Testis (tissue), 2 donors: Measurements from ENCODE around the gene GAB2.

Experiments
- CTCF ChIP-seq, 3 experiments: fragments of 450-650 bp in 2 of 3; fragments of 200-600 bp in 1 of 3; sonication (generic) in 1 of 3; IDR thresholded peaks; one replicate each; pipeline ENCODE4 v1.5.1; 2016 to 2019; ENCODE audit warnings: antibody characterized with exemption in 3 of 3, mild to moderate bottlenecking in 2 of 3, moderate library complexity in 1 of 3
- POLR2A ChIP-seq: fragments of 450-650 bp; IDR thresholded peaks from one replicate; pipeline ENCODE4 v1.6.1; 2017; ENCODE audit warnings: antibody characterized with exemption, mild to moderate bottlenecking, moderate library complexity

GRCh38 chr11:78424334-78425270 lies 7.0 kb upstream of the GAB2 start:
- TF ChIP-seq CTCF (IDR thresholded peaks at IDR 0.05) = no peak
- TF ChIP-seq POLR2A = no peak
